GM19035 (cell line): ENCODE measurements around the gene NKG7.
"Not testable (repeated sequence)": the region's sequence is repeated elsewhere in the genome, so short reads cannot be mapped to it uniquely, and the experiment has no call there.

Source experiments
- ATAC-seq: cut with Tn5 transposase; IDR thresholded peaks from one replicate; pipeline ENCODE4 v1.9.1; 2021; ENCODE audit not compliant: unreplicated experiment

Gene NKG7

GRCh38 chr19:51372649-51373504 lies at the start of gene NKG7:
NKG7 (minus strand) TSS chr19:51372654; CDS start chr19:51372535, 119 bp downstream.
- ATAC-seq, result no peak

GRCh38 chr19:51422053-51422448 lies 49.6 kb upstream of the NKG7 start:
- ATAC-seq, result peak; percentile 46

GRCh38 chr19:51421229-51422052 lies 49.0 kb upstream of the NKG7 start:
- no peak for ATAC-seq

GRCh38 chr19:51420511-51420910 lies 48.1 kb upstream of the NKG7 start:
- not testable (repeated sequence) for ATAC-seq

GRCh38 chr19:51418707-51419106 lies 46.3 kb upstream of the NKG7 start:
- ATAC-seq, result no peak

- ATAC-seq, result no peak
Measured at GRCh38 chr19:51417810-51418157, 45.3 kb upstream of the NKG7 start.

- peak; percentile 67 for ATAC-seq
Measured at GRCh38 chr19:51417107-51417809, 44.8 kb upstream of the NKG7 start, which contains the start of gene SIGLEC10. SIGLEC10 (minus strand) TSS chr19:51417642; CDS start chr19:51417581, 61 bp downstream.

GRCh38 chr19:51416422-51416821 lies 44.0 kb upstream of the NKG7 start:
- not testable (repeated sequence) for ATAC-seq

GRCh38 chr19:51415187-51415586 lies 42.7 kb upstream of the NKG7 start:
- ATAC-seq, result no peak

GRCh38 chr19:51410950-51411748 lies 38.7 kb upstream of the NKG7 start:
- no peak for ATAC-seq

- ATAC-seq, result no peak
Measured at GRCh38 chr19:51407511-51408131, 35.2 kb upstream of the NKG7 start.

- ATAC-seq, result no peak
Measured at GRCh38 chr19:51402117-51402516, 29.7 kb upstream of the NKG7 start.

- ATAC-seq, result not testable (repeated sequence)
Measured at GRCh38 chr19:51399936-51400335, 27.5 kb upstream of the NKG7 start.

GRCh38 chr19:51399231-51399630 lies 26.8 kb upstream of the NKG7 start:
- ATAC-seq, result no peak

GRCh38 chr19:51398096-51398704 lies 25.7 kb upstream of the NKG7 start:
- ATAC-seq, result no peak

- ATAC-seq, result not testable (repeated sequence)
Measured at GRCh38 chr19:51397453-51397852, 25.0 kb upstream of the NKG7 start.

- ATAC-seq, result no peak
Measured at GRCh38 chr19:51396175-51396574, 23.7 kb upstream of the NKG7 start.

- peak; percentile 84 for ATAC-seq
Measured at GRCh38 chr19:51394050-51394836, 21.8 kb upstream of the NKG7 start.

- no peak for ATAC-seq
Measured at GRCh38 chr19:51392701-51393100, 20.2 kb upstream of the NKG7 start.
